ENCODE data around the gene MASP2. TPM values are rescaled to one million over a fixed set of nuclear protein-coding genes. Genes with fewer than 3 reads are reported as not detected.
"Not testable (repeated sequence)": the region's sequence is repeated elsewhere in the genome, so short reads cannot be mapped to it uniquely, and the experiment has no call there.

The MASP2 gene
- total RNA-seq, 1 donor from 2014 or later = 0.73 TPM

DNA sequence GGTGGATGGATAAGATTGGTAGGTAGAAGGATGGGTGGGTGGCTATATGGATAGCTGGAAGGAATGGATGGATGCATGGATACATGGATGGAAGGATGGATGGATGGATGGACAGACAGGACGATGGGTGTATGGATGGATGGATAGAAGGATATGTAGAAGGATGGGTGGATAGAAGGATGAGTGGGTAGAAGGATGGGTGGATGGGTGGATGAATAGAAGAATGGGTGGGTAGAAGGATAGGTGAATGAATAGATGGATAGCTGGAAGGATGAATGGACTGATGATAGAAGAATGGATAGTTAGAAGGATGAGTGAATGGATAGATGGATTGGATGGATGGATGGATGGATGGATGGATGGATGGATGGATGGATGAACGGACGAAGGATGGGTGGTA, 5.0 kb downstream of the MASP2 start:
- FAIRE-seq (no peak), DNase-seq (ENCODE audit: low read depth) (no peak)
- Histone ChIP-seq H3K9me3 (ENCODE audit: insufficient read depth, low read depth, low read length) (no peaks in the 10 kb centered on the region), H3K4me1 (ENCODE audit: insufficient read depth, low read length) (no peaks in the 10 kb centered on the region), H3K27ac (ENCODE audit: low read depth, low read length) (no peak overlapping the region), H3K27me3 (ENCODE audit: insufficient read depth, low read length) (peaks cover 4% of the 10 kb centered on the region), H2AFZ (ENCODE audit: low read depth, low read length) (no peak overlapping the region), H3K4me3 (ENCODE audit: insufficient read depth, low read depth, low read length) (no peak overlapping the region), H3K79me2 (ENCODE audit: insufficient read depth, low read length) (no peaks in the 10 kb centered on the region), H4K20me1 (ENCODE audit: insufficient read depth, low read length) (no peaks in the 10 kb centered on the region), H3K36me3 (ENCODE audit: insufficient read depth, low read length) (no peaks in the 10 kb centered on the region), H3K4me2 (ENCODE audit: low read length) (no peak overlapping the region), H3K9ac (ENCODE audit: low read length) (no peak overlapping the region)
- Mint-ChIP-seq H3K27me3 (ENCODE audit: low read depth, unreplicated experiment) (peaks cover 7% of the 10 kb centered on the region), H3K36me3 (ENCODE audit: low read depth, unreplicated experiment) (no peaks in the 10 kb centered on the region), H3K9me3 (ENCODE audit: unreplicated experiment) (no peaks in the 10 kb centered on the region), H3K4me3 (ENCODE audit: unreplicated experiment) (no peak overlapping the region), H3K27ac (ENCODE audit: unreplicated experiment) (no peak overlapping the region), H3K4me1 (ENCODE audit: low read depth, unreplicated experiment) (no peaks in the 10 kb centered on the region)
- TF ChIP-seq, protein P1, sequence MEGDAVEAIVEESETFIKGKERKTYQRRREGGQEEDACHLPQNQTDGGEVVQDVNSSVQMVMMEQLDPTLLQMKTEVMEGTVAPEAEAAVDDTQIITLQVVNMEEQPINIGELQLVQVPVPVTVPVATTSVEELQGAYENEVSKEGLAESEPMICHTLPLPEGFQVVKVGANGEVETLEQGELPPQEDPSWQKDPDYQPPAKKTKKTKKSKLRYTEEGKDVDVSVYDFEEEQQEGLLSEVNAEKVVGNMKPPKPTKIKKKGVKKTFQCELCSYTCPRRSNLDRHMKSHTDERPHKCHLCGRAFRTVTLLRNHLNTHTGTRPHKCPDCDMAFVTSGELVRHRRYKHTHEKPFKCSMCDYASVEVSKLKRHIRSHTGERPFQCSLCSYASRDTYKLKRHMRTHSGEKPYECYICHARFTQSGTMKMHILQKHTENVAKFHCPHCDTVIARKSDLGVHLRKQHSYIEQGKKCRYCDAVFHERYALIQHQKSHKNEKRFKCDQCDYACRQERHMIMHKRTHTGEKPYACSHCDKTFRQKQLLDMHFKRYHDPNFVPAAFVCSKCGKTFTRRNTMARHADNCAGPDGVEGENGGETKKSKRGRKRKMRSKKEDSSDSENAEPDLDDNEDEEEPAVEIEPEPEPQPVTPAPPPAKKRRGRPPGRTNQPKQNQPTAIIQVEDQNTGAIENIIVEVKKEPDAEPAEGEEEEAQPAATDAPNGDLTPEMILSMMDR (IDR thresholded peaks at IDR 0.05; ENCODE audit: insufficient read depth, low read depth, low read length) = no peak

- no peaks in the 10 kb centered on the region for H3K4me1 Mint-ChIP-seq (ENCODE audit: low read depth, unreplicated experiment)
Observed at GRCh38 chr1:11041048-11041447, 6.0 kb downstream of the MASP2 start.

GRCh38 chr1:11040105-11040429, 7.0 kb downstream of the MASP2 start:
- not testable (repeated sequence) for H2AFZ ChIP-seq (ENCODE audit: low read depth, low read length); H3K4me1 Mint-ChIP-seq (ENCODE audit: low read depth, unreplicated experiment); H3K27me3 Mint-ChIP-seq (ENCODE audit: low read depth, unreplicated experiment); DNase-seq (ENCODE audit: low read depth); H4K20me1 ChIP-seq (ENCODE audit: insufficient read depth, low read length); H3K27ac Mint-ChIP-seq (ENCODE audit: unreplicated experiment); H3K4me3 Mint-ChIP-seq (ENCODE audit: unreplicated experiment); H3K9ac ChIP-seq (ENCODE audit: low read length); H3K4me3 ChIP-seq (ENCODE audit: insufficient read depth, low read depth, low read length); H3K4me1 ChIP-seq (ENCODE audit: insufficient read depth, low read length); FAIRE-seq; H3K79me2 ChIP-seq (ENCODE audit: insufficient read depth, low read length); H3K36me3 Mint-ChIP-seq (ENCODE audit: low read depth, unreplicated experiment); H3K27me3 ChIP-seq (ENCODE audit: insufficient read depth, low read length); H3K9me3 ChIP-seq (ENCODE audit: insufficient read depth, low read depth, low read length); H3K4me2 ChIP-seq (ENCODE audit: low read length); H3K9me3 Mint-ChIP-seq (ENCODE audit: unreplicated experiment); H3K36me3 ChIP-seq (ENCODE audit: insufficient read depth, low read length); H3K27ac ChIP-seq (ENCODE audit: low read depth, low read length)

More at GRCh38 chr1:11041048-11041447, 6.0 kb downstream of the MASP2 start:
- no peak for DNase-seq (ENCODE audit: low read depth)
- Mint-ChIP-seq H3K27me3 (ENCODE audit: low read depth, unreplicated experiment) (peaks cover 7% of the 10 kb centered on the region), H3K27ac (ENCODE audit: unreplicated experiment) (no peak overlapping the region), H3K4me3 (ENCODE audit: unreplicated experiment) (no peak overlapping the region), H3K9me3 (ENCODE audit: unreplicated experiment) (no peaks in the 10 kb centered on the region), H3K36me3 (ENCODE audit: low read depth, unreplicated experiment) (no peaks in the 10 kb centered on the region)
- no peak overlapping the region for H3K4me3 ChIP-seq (ENCODE audit: insufficient read depth, low read depth, low read length)
- H3K4me2 ChIP-seq (ENCODE audit: low read length) = no peak overlapping the region
- FAIRE-seq = no peak
- H3K27me3 ChIP-seq (ENCODE audit: insufficient read depth, low read length) = peaks cover 4% of the 10 kb centered on the region
- no peaks in the 10 kb centered on the region for H3K79me2 ChIP-seq (ENCODE audit: insufficient read depth, low read length)
- no peaks in the 10 kb centered on the region for H3K4me1 ChIP-seq (ENCODE audit: insufficient read depth, low read length)
- no peak overlapping the region for H3K27ac ChIP-seq (ENCODE audit: low read depth, low read length)
- H2AFZ ChIP-seq (ENCODE audit: low read depth, low read length) = no peak overlapping the region
- H4K20me1 ChIP-seq (ENCODE audit: insufficient read depth, low read length) = no peaks in the 10 kb centered on the region
- H3K36me3 ChIP-seq (ENCODE audit: insufficient read depth, low read length) = no peaks in the 10 kb centered on the region
- TF ChIP-seq, protein P1 (IDR thresholded peaks at IDR 0.05; ENCODE audit: insufficient read depth, low read depth, low read length) = no peak
- TF ChIP-seq EZH2 (IDR thresholded peaks at IDR 0.05; ENCODE audit: insufficient read depth, low read length) = no peak
- H3K9ac ChIP-seq (ENCODE audit: low read length) = no peak overlapping the region
- no peaks in the 10 kb centered on the region for H3K9me3 ChIP-seq (ENCODE audit: insufficient read depth, low read depth, low read length)
